ENCODE measurements around the gene MPZ. TPM values are rescaled to one million over a fixed set of nuclear protein-coding genes. Genes with fewer than 3 reads are reported as not detected.
A peak's percentile ranks its signal among the peaks of the same experiment; 100 is the strongest.
"Not testable (repeated sequence)": the region's sequence is repeated elsewhere in the genome, so short reads cannot be mapped to it uniquely, and the experiment has no call there.

Gene MPZ
- total RNA-seq, 1 donor from 2014 or later: 0.45 TPM

DNA sequence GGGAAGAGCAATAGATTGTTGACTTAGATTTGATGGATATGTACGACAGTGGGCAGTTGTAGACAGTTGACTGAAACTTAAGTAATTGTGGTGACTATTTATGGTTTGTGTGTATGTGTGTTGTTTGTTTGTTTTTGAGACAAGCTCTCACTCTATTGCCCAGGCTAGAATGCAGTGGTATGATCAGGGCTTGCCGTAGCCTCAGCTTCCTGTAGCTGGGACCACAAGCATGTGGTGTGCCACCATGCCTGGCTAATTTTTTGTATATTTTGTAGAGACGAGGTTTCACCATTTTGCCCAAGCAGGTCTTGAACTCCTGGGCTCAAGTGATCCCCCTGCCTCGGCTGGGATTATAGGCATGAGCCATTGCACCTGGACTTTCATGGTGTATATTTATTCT, 14.3 kb upstream of the MPZ start:
- peaks cover 12% of the 10 kb centered on the region for H3K36me3 Mint-ChIP-seq (ENCODE audit: low read depth)
- DNase-seq (ENCODE audit: low spot score): no peak
- TF ChIP-seq, protein P1, sequence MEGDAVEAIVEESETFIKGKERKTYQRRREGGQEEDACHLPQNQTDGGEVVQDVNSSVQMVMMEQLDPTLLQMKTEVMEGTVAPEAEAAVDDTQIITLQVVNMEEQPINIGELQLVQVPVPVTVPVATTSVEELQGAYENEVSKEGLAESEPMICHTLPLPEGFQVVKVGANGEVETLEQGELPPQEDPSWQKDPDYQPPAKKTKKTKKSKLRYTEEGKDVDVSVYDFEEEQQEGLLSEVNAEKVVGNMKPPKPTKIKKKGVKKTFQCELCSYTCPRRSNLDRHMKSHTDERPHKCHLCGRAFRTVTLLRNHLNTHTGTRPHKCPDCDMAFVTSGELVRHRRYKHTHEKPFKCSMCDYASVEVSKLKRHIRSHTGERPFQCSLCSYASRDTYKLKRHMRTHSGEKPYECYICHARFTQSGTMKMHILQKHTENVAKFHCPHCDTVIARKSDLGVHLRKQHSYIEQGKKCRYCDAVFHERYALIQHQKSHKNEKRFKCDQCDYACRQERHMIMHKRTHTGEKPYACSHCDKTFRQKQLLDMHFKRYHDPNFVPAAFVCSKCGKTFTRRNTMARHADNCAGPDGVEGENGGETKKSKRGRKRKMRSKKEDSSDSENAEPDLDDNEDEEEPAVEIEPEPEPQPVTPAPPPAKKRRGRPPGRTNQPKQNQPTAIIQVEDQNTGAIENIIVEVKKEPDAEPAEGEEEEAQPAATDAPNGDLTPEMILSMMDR (IDR thresholded peaks at IDR 0.05): no peak
- no peak overlapping the region for H3K4me3 Mint-ChIP-seq (ENCODE audit: unreplicated experiment)
- no peaks in the 10 kb centered on the region for H3K9me3 Mint-ChIP-seq (ENCODE audit: low read depth)
- no peaks in the 10 kb centered on the region for H3K4me1 Mint-ChIP-seq (ENCODE audit: low read depth)
- H3K27ac Mint-ChIP-seq (ENCODE audit: unreplicated experiment): no peak overlapping the region
- no peaks in the 10 kb centered on the region for H3K27me3 Mint-ChIP-seq (ENCODE audit: low read depth)

- not testable (repeated sequence) for H3K36me3 Mint-ChIP-seq (ENCODE audit: low read depth); H3K27ac Mint-ChIP-seq (ENCODE audit: unreplicated experiment); H3K4me3 Mint-ChIP-seq (ENCODE audit: unreplicated experiment); DNase-seq (ENCODE audit: low spot score); H3K9me3 Mint-ChIP-seq (ENCODE audit: low read depth); H3K27me3 Mint-ChIP-seq (ENCODE audit: low read depth)
- H3K4me1 Mint-ChIP-seq (ENCODE audit: low read depth): peaks cover 21% of the 10 kb centered on the region
Observed at GRCh38 chr1:161315841-161316674, 6.3 kb upstream of the MPZ start.

GRCh38 chr1:161314201-161314981, 4.6 kb upstream of the MPZ start, which contains the start of gene SDHC:
Gene SDHC (plus strand): TSS chr1:161314381. CDS start chr1:161314406, 25 bp downstream.
- DNase-seq (ENCODE audit: low spot score): no peak
- Mint-ChIP-seq H3K27me3 (ENCODE audit: low read depth) (peaks cover 2% of the 10 kb centered on the region), H3K36me3 (ENCODE audit: low read depth) (no peaks in the 10 kb centered on the region), H3K4me1 (ENCODE audit: low read depth) (peaks cover 21% of the 10 kb centered on the region), H3K4me3 (ENCODE audit: unreplicated experiment) (peak within 1 kb of the TSS; percentile 98), H3K9me3 (ENCODE audit: low read depth) (no peaks in the 10 kb centered on the region), H3K27ac (ENCODE audit: unreplicated experiment) (peak within 1 kb of the TSS; percentile 100)
- TF ChIP-seq, protein P1 (IDR thresholded peaks at IDR 0.05): peak; percentile 77

DNA sequence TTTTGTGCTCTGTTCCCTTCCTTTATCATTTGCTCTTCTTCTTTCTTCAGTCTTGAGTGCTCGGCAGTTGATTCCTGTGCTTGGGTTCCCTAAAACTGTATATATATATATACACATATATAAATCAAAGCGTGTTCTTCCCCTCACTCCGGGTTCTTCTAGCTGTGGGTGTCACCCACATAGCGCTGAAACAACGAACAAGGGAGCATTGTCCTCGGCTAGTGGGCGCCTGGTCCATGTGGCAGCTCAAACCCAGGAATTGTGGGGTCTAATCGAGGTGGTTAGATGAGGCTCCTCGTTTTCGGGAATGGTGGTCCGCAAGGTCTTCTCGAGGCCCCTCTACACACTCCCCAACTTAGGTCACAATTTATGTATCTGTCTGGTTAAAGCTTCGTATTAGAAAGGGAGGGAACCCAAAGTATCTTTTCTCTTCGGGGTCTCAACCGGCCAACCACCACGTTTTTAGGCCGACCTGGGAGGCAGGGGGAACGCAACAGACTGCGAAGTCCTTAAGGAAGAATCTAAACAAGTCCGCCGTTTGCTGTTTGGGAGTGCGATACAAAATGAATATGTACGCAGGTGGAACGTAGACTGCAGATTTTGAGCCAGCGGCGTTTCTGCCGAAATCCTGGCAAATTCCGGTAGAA, 3.9 kb upstream of the MPZ start:
- H3K4me3 Mint-ChIP-seq (ENCODE audit: unreplicated experiment): peak overlapping the region; percentile 98
- H3K27ac Mint-ChIP-seq (ENCODE audit: unreplicated experiment): peak overlapping the region; percentile 100
- H3K27me3 Mint-ChIP-seq (ENCODE audit: low read depth): peaks cover 2% of the 10 kb centered on the region
- H3K9me3 Mint-ChIP-seq (ENCODE audit: low read depth): no peaks in the 10 kb centered on the region
- TF ChIP-seq, protein P1 (IDR thresholded peaks at IDR 0.05): no peak
- DNase-seq (ENCODE audit: low spot score): no peak
- H3K4me1 Mint-ChIP-seq (ENCODE audit: low read depth): peaks cover 21% of the 10 kb centered on the region
- H3K36me3 Mint-ChIP-seq (ENCODE audit: low read depth): no peaks in the 10 kb centered on the region

GRCh38 chr1:161311595-161312181, 1.9 kb upstream of the MPZ start:
- Mint-ChIP-seq H3K27me3 (ENCODE audit: low read depth) (peaks cover 2% of the 10 kb centered on the region), H3K36me3 (ENCODE audit: low read depth) (no peaks in the 10 kb centered on the region), H3K9me3 (ENCODE audit: low read depth) (no peaks in the 10 kb centered on the region), H3K4me3 (ENCODE audit: unreplicated experiment) (no peak overlapping the region), H3K27ac (ENCODE audit: unreplicated experiment) (no peak overlapping the region), H3K4me1 (ENCODE audit: low read depth) (peaks cover 28% of the 10 kb centered on the region)
- TF ChIP-seq, protein P1 (IDR thresholded peaks at IDR 0.05): no peak
- no peak for DNase-seq (ENCODE audit: low spot score)
